Measurements from ENCODE around the gene COL4A6. TPM values are rescaled to one million over a fixed set of nuclear protein-coding genes. Genes with fewer than 3 reads are reported as not detected.

Gene COL4A6
- total RNA-seq, 1 donor from 2014 or later, result 21.1 TPM

GRCh38 chrX:108341947-108342346, 96.3 kb downstream of the COL4A6 start:
- no peak for FAIRE-seq
- DNase-seq (ENCODE audit: low read depth), result no peak

DNA sequence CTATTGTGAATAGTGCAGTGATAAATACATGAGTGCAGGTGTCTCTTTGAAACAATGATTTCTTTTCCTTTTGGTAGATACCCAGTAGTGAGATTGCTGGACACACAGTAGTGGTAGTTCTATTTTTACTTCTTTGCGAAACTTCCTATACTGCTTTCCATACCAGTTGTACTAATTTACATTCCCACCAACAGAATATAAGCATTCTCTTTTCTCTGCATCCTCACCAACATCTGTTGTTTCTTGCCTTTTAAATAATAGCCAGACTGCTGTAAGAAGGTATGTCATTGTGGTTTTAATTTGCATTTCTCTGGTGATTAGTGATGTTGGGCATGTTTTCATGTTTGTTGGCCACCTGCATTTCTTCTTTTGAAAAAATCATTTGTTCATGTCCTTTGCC, 105.9 kb downstream of the COL4A6 start:
- DNase-seq (ENCODE audit: low read depth), result no peak
- Histone ChIP-seq H3K4me3 (ENCODE audit: low read depth, low read length) (no peak overlapping the region), H3K36me3 (ENCODE audit: control insufficient read depth, insufficient read depth, low read length) (no peaks in the 10 kb centered on the region), H3K27me3 (ENCODE audit: control insufficient read depth, insufficient read depth, low read length) (no peaks in the 10 kb centered on the region)
- no peak for TF ChIP-seq CTCF (IDR thresholded peaks at IDR 0.05; ENCODE audit: insufficient read depth, low read length, severe bottlenecking)
- no peak for FAIRE-seq

More at GRCh38 chrX:108341947-108342346, 96.3 kb downstream of the COL4A6 start:
- H3K27me3 ChIP-seq (ENCODE audit: control insufficient read depth, insufficient read depth, low read length), result no peaks in the 10 kb centered on the region
- H3K4me3 ChIP-seq (ENCODE audit: low read depth, low read length), result no peak overlapping the region
- H3K36me3 ChIP-seq (ENCODE audit: control insufficient read depth, insufficient read depth, low read length), result no peaks in the 10 kb centered on the region
- no peak for TF ChIP-seq CTCF (IDR thresholded peaks at IDR 0.05; ENCODE audit: insufficient read depth, low read length, severe bottlenecking)

DNA sequence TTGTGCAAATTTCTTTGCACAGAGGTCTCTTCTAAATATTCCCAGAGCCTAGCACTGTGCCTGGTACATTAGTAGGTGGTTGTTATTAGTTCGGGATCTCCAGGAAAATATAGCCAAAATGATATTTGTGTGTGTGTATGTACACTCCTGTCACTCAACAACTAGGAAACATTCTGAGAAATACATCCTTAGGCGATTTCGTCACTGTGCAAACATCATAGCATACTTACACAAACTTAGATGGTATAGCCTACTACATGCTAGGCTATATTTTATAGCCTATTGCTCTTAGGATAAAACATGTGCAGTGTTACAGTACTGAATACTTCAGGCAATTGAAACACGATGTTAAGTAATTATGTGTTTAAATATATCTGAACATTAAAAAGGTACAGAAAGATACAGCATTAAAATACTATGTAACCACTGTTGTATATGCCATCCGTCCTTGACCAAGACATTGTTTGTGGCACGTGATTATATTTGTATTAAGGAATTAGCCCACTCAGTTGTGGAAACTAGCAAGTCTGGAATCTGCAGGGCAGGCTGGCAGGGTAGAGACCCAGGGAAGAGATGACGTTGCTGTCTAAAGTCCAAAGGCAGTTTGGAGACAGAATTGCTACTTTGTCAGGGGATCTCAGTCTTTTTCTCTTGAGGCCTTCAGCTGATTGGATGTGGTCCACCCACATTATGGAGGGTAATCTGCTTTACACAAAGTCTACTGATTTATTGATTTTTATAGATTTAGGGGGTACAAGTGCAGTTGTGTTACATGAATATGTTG, 106.9 kb downstream of the COL4A6 start:
- Histone ChIP-seq H3K4me3 (ENCODE audit: low read depth, low read length) (no peak overlapping the region), H3K27me3 (ENCODE audit: control insufficient read depth, insufficient read depth, low read length) (no peaks in the 10 kb centered on the region), H3K36me3 (ENCODE audit: control insufficient read depth, insufficient read depth, low read length) (no peaks in the 10 kb centered on the region)
- TF ChIP-seq CTCF (IDR thresholded peaks at IDR 0.05; ENCODE audit: insufficient read depth, low read length, severe bottlenecking), result no peak
- DNase-seq (ENCODE audit: low read depth) (peak; percentile 65), FAIRE-seq (no peak)

DNA sequence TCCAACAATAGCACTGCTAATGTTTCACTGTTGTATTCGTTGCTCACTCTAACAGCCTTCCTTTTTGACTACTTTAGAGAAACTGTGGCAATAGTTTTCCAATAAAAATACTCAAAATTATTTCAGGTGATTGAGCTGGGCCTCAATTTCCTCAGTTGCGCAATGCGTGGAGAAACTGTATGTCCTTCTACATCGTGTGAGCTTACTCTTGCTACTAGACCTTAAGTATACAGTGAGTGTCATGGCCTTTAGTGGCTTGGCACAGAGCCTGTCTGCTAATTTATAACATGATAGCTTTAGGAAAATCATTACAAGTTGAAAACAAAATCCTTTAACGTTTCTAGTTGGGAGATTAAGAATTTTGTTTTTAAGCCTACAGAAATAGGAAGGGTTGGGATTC, 114.5 kb downstream of the COL4A6 start:
- TF ChIP-seq CTCF (IDR thresholded peaks at IDR 0.05; ENCODE audit: insufficient read depth, low read length, severe bottlenecking), result no peak
- DNase-seq (ENCODE audit: low read depth) (no peak), FAIRE-seq (no peak)

DNA sequence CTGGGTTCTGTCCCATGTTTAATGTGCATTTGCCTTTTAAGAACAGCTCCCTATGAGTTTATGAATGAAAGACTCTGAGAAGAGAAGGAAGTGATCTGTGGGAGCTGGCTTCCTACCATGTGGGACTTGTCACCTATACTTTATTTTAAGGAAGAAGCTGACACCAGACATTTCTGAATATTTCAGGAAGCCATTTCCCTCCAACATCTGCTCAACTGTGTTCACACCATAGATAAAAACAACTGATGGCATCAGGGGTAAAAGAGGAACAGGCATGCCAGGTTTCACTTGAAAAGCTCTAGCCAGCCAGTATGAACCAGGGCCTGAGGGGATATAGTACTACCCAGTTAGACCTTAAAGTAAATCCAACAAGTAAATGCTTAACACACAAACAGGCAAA, 116.0 kb downstream of the COL4A6 start:
- TF ChIP-seq CTCF (IDR thresholded peaks at IDR 0.05; ENCODE audit: insufficient read depth, low read length, severe bottlenecking), result no peak
- DNase-seq (ENCODE audit: low read depth), result no peak
- H3K36me3 ChIP-seq (ENCODE audit: control insufficient read depth, insufficient read depth, low read length), result no peaks in the 10 kb centered on the region
- no peaks in the 10 kb centered on the region for H3K27me3 ChIP-seq (ENCODE audit: control insufficient read depth, insufficient read depth, low read length)
- H3K4me3 ChIP-seq (ENCODE audit: low read depth, low read length), result no peak overlapping the region
- no peak for FAIRE-seq

More for the DNA sequence above, 114.5 kb downstream of the COL4A6 start:
- Histone ChIP-seq H3K4me3 (ENCODE audit: low read depth, low read length) (no peak overlapping the region), H3K36me3 (ENCODE audit: control insufficient read depth, insufficient read depth, low read length) (no peaks in the 10 kb centered on the region), H3K27me3 (ENCODE audit: control insufficient read depth, insufficient read depth, low read length) (no peaks in the 10 kb centered on the region)

DNA sequence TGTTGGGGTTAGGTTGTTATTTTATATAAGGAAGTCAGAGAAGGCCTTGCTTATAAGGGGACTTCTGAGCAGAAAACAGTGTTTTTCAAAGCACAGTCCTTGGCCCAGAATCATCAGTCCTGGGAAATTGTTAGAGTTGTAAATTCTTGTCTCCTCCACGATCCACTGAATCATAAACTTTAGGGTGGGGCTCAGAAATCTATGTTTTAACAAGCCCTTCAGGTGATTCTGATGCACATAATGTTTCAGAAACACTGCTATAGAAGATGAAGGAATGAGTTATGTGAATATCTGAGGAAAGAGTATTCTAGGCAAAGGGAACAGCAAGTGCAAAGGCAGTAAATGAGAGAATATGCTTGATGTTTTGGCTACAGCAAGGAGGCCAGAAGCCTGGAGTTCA, 121.8 kb downstream of the COL4A6 start:
- DNase-seq (ENCODE audit: low read depth) (peak; percentile 80), FAIRE-seq (no peak)
- no peaks in the 10 kb centered on the region for H3K27me3 ChIP-seq (ENCODE audit: control insufficient read depth, insufficient read depth, low read length)
- no peak for TF ChIP-seq CTCF (IDR thresholded peaks at IDR 0.05; ENCODE audit: insufficient read depth, low read length, severe bottlenecking)
- no peak overlapping the region for H3K4me3 ChIP-seq (ENCODE audit: low read depth, low read length)
- no peaks in the 10 kb centered on the region for H3K36me3 ChIP-seq (ENCODE audit: control insufficient read depth, insufficient read depth, low read length)
